AG04450 (cell line): ENCODE results near the gene PRR7. TPM values are rescaled to one million over a fixed set of nuclear protein-coding genes. Genes with fewer than 3 reads are reported as not detected.
A peak's percentile ranks its signal among the peaks of the same experiment; 100 is the strongest.

Experiments
- CTCF ChIA-PET: fragments of 300-600, 350-600 bp; formaldehyde crosslinking; extraction: SDS; loops from one replicate; lab custom pipeline; 2022; ENCODE audit warnings: antibody characterized with exemption, inconsistent platforms; lab: Charles Lee
- POLR2A ChIA-PET: fragments of 350-600 bp; formaldehyde crosslinking; extraction: SDS; loops from one replicate; lab custom pipeline; 2021; ENCODE audit warnings: antibody characterized with exemption, inconsistent platforms; lab: Yijun Ruan, JAX
- DNase-seq: peaks from one replicate; pipeline ENCODE4 v3.0.0-alpha.2; 2011; ENCODE audit warnings: low read depth, low spot score
- H3K27ac ChIP-seq: one replicate; pipeline ENCODE4 v1.5.1; 2012; ENCODE audit warnings: low read depth, low read length, control low read depth
- H3K27me3 ChIP-seq: one replicate; pipeline ENCODE4 v1.6.0; 2012; ENCODE audit warnings: low read length; ENCODE audit not compliant: control insufficient read depth, insufficient read depth
- H3K4me3 ChIP-seq: 2 replicates; pipeline ENCODE4 v1.5.1; 2011; ENCODE audit warnings: mild to moderate bottlenecking, low read depth, low read length, control low read depth
- H3K9me3 ChIP-seq: 2 replicates; pipeline ENCODE4 v1.5.1; 2012; ENCODE audit warnings: low read length; ENCODE audit not compliant: control insufficient read depth, insufficient read depth
- CTCF ChIP-seq: IDR thresholded peaks from 2 replicates; pipeline ENCODE4 v1.5.1; 2011; ENCODE audit warnings: low read depth, low read length, control low read depth, inconsistent platforms
- polyA plus RNA-seq: library from polyadenylated mRNA; depleted of rRNA; stranded (reverse); fragments of >200 nt; gene quantifications from 2 replicates; pipeline ENCODE4 v1.2.3, GENCODE V29; 2011

Gene PRR7
- polyA plus RNA-seq, 1 experiment: 1.0 TPM

GRCh38 chr5:177455661-177456590, 9.3 kb downstream of the PRR7 start:
- Histone ChIP-seq H3K9me3 (no peaks in the 10 kb centered on the region), H3K27ac (peak overlapping the region; percentile 11), H3K4me3 (peak overlapping the region; percentile 51), H3K27me3 (no peaks in the 10 kb centered on the region)
- peak; percentile 91 for TF ChIP-seq CTCF
- ChIA-PET CTCF (interaction anchor here (0.6 to 15.6 kb wide), 17 partner anchors 7 to 343 kb away, joined by 3 to 205 read pairs (median 7); partner anchors contain the start of genes DBN1, PDLIM7 and PFN3), POLR2A (interaction anchor here (0.5 to 3.0 kb wide), 17 partner anchors 8 to 142 kb away, joined by 3 to 26 read pairs (median 6); partner anchors contain the start of genes GRK6 and PDLIM7)
- DNase-seq: peak; percentile 70

GRCh38 chr5:177456591-177456964, 10.0 kb downstream of the PRR7 start:
- no peak for TF ChIP-seq CTCF
- no peak for DNase-seq
- ChIA-PET POLR2A (interaction anchor here (0.5 to 3.3 kb wide), 6 partner anchors 9 to 141 kb away, joined by 3 to 20 read pairs (median 7); partner anchors contain the start of gene PDLIM7), CTCF (interaction anchor here (1.1 to 15.6 kb wide), 16 partner anchors 8 to 137 kb away, joined by 3 to 205 read pairs (median 8); partner anchors contain the start of gene PDLIM7)
- H3K27me3 ChIP-seq: no peaks in the 10 kb centered on the region
- peak overlapping the region; percentile 65 for H3K27ac ChIP-seq
- no peak overlapping the region for H3K4me3 ChIP-seq
- H3K9me3 ChIP-seq: no peaks in the 10 kb centered on the region

GRCh38 chr5:177456976-177457851, 10.6 kb downstream of the PRR7 start:
- ChIA-PET CTCF (interaction anchor here (0.6 to 15.6 kb wide), 22 partner anchors 9 to 147 kb away, joined by 3 to 205 read pairs (median 6); partner anchors contain the start of genes DBN1 and PDLIM7), POLR2A (interaction anchor here (0.5 to 3.3 kb wide), 11 partner anchors 9 to 140 kb away, joined by 3 to 20 read pairs (median 6); partner anchors contain the start of genes GRK6 and PDLIM7)
- peak; percentile 93 for DNase-seq
- H3K27ac ChIP-seq: peak overlapping the region; percentile 65
- H3K4me3 ChIP-seq: no peak overlapping the region
- peak; percentile 71 for TF ChIP-seq CTCF
- no peaks in the 10 kb centered on the region for H3K27me3 ChIP-seq
- H3K9me3 ChIP-seq: no peaks in the 10 kb centered on the region; the same call in 1 of the 2 replicates

GRCh38 chr5:177457852-177458681, 11.5 kb downstream of the PRR7 start:
- H3K9me3 ChIP-seq: no peaks in the 10 kb centered on the region; the same call in 1 of the 2 replicates
- TF ChIP-seq CTCF: no peak
- no peak for DNase-seq
- CTCF ChIA-PET: interaction anchor here (1.2 to 15.6 kb wide), 16 partner anchors 8 to 148 kb away, joined by 3 to 205 read pairs (median 10); partner anchors contain the start of gene DBN1
- peak overlapping the region; percentile 52 for H3K27ac ChIP-seq
- POLR2A ChIA-PET: interaction anchor here (0.8 to 3.3 kb wide), 10 partner anchors 10 to 69 kb away, joined by 3 to 20 read pairs (median 6); partner anchors contain the start of genes GRK6 and PDLIM7
- no peaks in the 10 kb centered on the region for H3K27me3 ChIP-seq
- H3K4me3 ChIP-seq: no peak overlapping the region
